Nephron (organoid): ENCODE measurements around the gene PRTFDC1.

Experiments
- H3K27ac Mint-ChIP-seq, 3 experiments: 2 replicates each; pipeline ENCODE4 v1.8.0; 2020; ENCODE audit warnings: mixed read lengths in 3 of 3, mild to moderate bottlenecking in 2 of 3, moderate library complexity in 1 of 3
- H3K27me3 Mint-ChIP-seq: 2 replicates; pipeline ENCODE4 v1.8.0; 2021; ENCODE audit warnings: low read depth, mild to moderate bottlenecking, moderate library complexity, mixed read lengths
- H3K36me3 Mint-ChIP-seq: 2 replicates; pipeline ENCODE4 v1.8.0; 2020; ENCODE audit warnings: low read depth, mixed read lengths
- H3K4me1 Mint-ChIP-seq: 2 replicates; pipeline ENCODE4 v1.8.0; 2020; ENCODE audit warnings: mixed read lengths
- H3K4me3 Mint-ChIP-seq, 3 experiments: 2 replicates each; pipeline ENCODE4 v1.8.0; 2020; ENCODE audit warnings: mild to moderate bottlenecking in 3 of 3, mixed read lengths in 3 of 3, moderate library complexity in 2 of 3
- H3K9me3 Mint-ChIP-seq: 2 replicates; pipeline ENCODE4 v1.8.0; 2020; ENCODE audit warnings: mixed read lengths
- CTCF ChIP-seq, 3 experiments: fragments of 200-600 bp; sonication (generic); IDR thresholded peaks; one replicate each; pipeline ENCODE4 v1.5.0; 2021; ENCODE audit warnings: antibody characterized with exemption in 3 of 3; ENCODE audit not compliant: unreplicated experiment in 3 of 3

The PRTFDC1 gene

GRCh38 chr10:24982319-24983112, 30.1 kb upstream of the PRTFDC1 start:
- Mint-ChIP-seq H3K36me3 (no peaks in the 10 kb centered on the region), H3K4me1 (peaks cover 16% of the 10 kb centered on the region), H3K27ac (no peak overlapping the region), H3K4me3 (no peak overlapping the region), H3K27me3 (no peaks in the 10 kb centered on the region), H3K9me3 (no peaks in the 10 kb centered on the region)
- TF ChIP-seq CTCF (IDR thresholded peaks at IDR 0.05; ENCODE audit: unreplicated experiment in 3 of 3): no peak

GRCh38 chr10:24981161-24981710, 28.8 kb upstream of the PRTFDC1 start:
- Mint-ChIP-seq H3K4me3 (no peak overlapping the region), H3K27ac (no peak overlapping the region), H3K27me3 (no peaks in the 10 kb centered on the region), H3K4me1 (peaks cover 13% of the 10 kb centered on the region), H3K36me3 (no peaks in the 10 kb centered on the region), H3K9me3 (no peaks in the 10 kb centered on the region)
- no peak for TF ChIP-seq CTCF (IDR thresholded peaks at IDR 0.05; ENCODE audit: unreplicated experiment in 3 of 3)

GRCh38 chr10:24979685-24980084, 27.3 kb upstream of the PRTFDC1 start:
- H3K27ac Mint-ChIP-seq: no peak overlapping the region
- no peaks in the 10 kb centered on the region for H3K36me3 Mint-ChIP-seq
- H3K9me3 Mint-ChIP-seq: no peaks in the 10 kb centered on the region
- peaks cover 3% of the 10 kb centered on the region for H3K27me3 Mint-ChIP-seq
- no peak overlapping the region for H3K4me3 Mint-ChIP-seq
- H3K4me1 Mint-ChIP-seq: peaks cover 19% of the 10 kb centered on the region
- no peak for TF ChIP-seq CTCF (IDR thresholded peaks at IDR 0.05; ENCODE audit: unreplicated experiment in 3 of 3)

- H3K36me3 Mint-ChIP-seq: no peaks in the 10 kb centered on the region
- peak overlapping the region in 2 of 3 experiments; percentile 56 to 73 for H3K27ac Mint-ChIP-seq
- peaks cover 3% of the 10 kb centered on the region for H3K27me3 Mint-ChIP-seq
- H3K4me3 Mint-ChIP-seq: no peak overlapping the region
- no peaks in the 10 kb centered on the region for H3K9me3 Mint-ChIP-seq
- no peak for TF ChIP-seq CTCF (IDR thresholded peaks at IDR 0.05; ENCODE audit: unreplicated experiment in 3 of 3)
- H3K4me1 Mint-ChIP-seq: peaks cover 14% of the 10 kb centered on the region
These were observed 22.6 kb upstream of the PRTFDC1 start for GRCh38 chr10:24974976-24975375.

GRCh38 chr10:24973163-24973562, 20.8 kb upstream of the PRTFDC1 start:
- Mint-ChIP-seq H3K27ac (no peak overlapping the region), H3K4me1 (peaks cover 20% of the 10 kb centered on the region), H3K4me3 (no peak overlapping the region), H3K36me3 (no peaks in the 10 kb centered on the region), H3K27me3 (peaks cover 3% of the 10 kb centered on the region), H3K9me3 (no peaks in the 10 kb centered on the region)
- no peak for TF ChIP-seq CTCF (IDR thresholded peaks at IDR 0.05; ENCODE audit: unreplicated experiment in 3 of 3)

GRCh38 chr10:24971374-24971773, 19.0 kb upstream of the PRTFDC1 start:
- Mint-ChIP-seq H3K4me1 (peaks cover 20% of the 10 kb centered on the region), H3K9me3 (no peaks in the 10 kb centered on the region), H3K27ac (no peak overlapping the region), H3K27me3 (peaks cover 3% of the 10 kb centered on the region), H3K4me3 (no peak overlapping the region), H3K36me3 (no peaks in the 10 kb centered on the region)
- no peak for TF ChIP-seq CTCF (IDR thresholded peaks at IDR 0.05; ENCODE audit: unreplicated experiment in 3 of 3)
